ENCODE data around the gene DDX1.

Gene DDX1

DNA sequence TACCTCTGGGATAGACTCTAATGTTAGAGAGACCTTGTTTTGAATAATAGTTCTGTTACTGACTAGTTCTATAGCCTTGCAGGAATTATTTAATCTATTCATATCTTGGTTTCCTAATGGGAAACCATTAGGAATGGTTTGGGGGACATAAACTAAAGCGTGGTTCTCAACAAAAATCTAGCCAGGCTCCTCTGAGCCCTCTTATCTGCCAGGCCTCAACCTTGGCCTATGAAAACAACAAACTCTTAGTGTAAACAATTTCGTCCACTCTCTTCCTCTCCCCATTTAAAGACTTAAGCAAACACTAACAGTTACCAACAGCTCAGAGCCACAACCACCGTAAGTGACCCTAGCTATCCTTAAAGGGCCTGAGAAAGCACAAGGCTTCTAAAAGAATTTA is 19.9 kb upstream of the DDX1 start:
- TF ChIP-seq, protein P1, sequence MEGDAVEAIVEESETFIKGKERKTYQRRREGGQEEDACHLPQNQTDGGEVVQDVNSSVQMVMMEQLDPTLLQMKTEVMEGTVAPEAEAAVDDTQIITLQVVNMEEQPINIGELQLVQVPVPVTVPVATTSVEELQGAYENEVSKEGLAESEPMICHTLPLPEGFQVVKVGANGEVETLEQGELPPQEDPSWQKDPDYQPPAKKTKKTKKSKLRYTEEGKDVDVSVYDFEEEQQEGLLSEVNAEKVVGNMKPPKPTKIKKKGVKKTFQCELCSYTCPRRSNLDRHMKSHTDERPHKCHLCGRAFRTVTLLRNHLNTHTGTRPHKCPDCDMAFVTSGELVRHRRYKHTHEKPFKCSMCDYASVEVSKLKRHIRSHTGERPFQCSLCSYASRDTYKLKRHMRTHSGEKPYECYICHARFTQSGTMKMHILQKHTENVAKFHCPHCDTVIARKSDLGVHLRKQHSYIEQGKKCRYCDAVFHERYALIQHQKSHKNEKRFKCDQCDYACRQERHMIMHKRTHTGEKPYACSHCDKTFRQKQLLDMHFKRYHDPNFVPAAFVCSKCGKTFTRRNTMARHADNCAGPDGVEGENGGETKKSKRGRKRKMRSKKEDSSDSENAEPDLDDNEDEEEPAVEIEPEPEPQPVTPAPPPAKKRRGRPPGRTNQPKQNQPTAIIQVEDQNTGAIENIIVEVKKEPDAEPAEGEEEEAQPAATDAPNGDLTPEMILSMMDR (IDR thresholded peaks at IDR 0.05; ENCODE audit: insufficient read depth, low read depth, low read length, missing control alignments): no peak
- no peak overlapping the region for H3K4me3 ChIP-seq (ENCODE audit: low read depth, low read length)
- DNase-seq (ENCODE audit: low read depth): no peak

DNA sequence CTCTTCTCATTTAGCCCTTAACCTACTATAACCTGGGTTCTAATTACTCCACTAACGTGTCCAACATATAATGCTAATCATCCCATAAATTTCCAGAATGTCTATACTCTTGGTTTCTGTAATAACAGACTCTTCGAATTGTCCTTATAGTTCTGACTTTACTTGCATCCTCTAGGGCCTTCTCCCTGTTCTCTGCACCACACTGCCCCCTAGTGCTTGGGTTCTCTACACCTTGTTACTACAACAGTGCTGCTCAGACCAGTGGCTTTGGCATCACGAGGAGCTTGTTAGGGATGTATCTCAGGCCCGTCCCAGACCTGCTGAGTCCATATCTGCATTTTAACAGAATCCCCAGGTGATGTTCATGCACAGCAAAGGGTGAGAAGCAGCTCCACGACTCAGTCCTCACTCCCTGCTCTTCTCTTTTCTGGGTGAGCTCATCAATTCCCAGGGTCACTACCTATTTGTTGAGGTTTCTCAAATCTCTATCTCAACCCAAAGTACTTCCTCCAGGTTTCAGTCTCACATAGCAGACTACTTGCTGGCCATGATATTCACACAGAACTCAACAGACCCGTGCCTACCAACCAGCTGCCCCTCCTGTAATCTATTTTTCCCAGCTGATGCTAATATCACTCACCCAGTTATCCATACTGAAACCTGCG is 14.5 kb upstream of the DDX1 start:
- TF ChIP-seq, protein P1 (IDR thresholded peaks at IDR 0.05; ENCODE audit: insufficient read depth, low read depth, low read length, missing control alignments): peak; percentile 92
- H3K4me3 ChIP-seq (ENCODE audit: low read depth, low read length): no peak overlapping the region
- peak; percentile 88 for DNase-seq (ENCODE audit: low read depth)

GRCh38 chr2:15579641-15580040 is 12.0 kb upstream of the DDX1 start:
- TF ChIP-seq, protein P1 (IDR thresholded peaks at IDR 0.05; ENCODE audit: insufficient read depth, low read depth, low read length, missing control alignments): no peak
- H3K4me3 ChIP-seq (ENCODE audit: low read depth, low read length): no peak overlapping the region
- DNase-seq (ENCODE audit: low read depth): no peak

DNA sequence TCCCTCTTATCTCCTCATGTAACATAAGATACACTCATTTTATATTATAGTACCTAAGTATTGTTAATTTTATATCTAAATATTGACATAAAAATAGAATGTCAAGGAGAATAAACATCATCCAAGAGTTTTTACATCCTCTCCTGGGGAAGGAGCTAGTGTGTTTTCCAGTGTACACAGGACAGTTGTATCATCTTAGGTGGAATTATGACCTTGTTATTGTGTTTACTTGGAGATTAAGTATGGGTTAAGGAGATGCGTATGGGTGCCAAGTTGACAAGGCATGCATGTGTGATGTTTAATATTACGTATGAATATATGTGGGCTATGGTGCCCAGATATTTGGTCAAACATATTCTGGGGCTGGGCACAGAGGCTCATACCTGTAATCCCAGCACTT is 11.2 kb upstream of the DDX1 start:
- TF ChIP-seq, protein P1 (IDR thresholded peaks at IDR 0.05; ENCODE audit: insufficient read depth, low read depth, low read length, missing control alignments): no peak
- no peak overlapping the region for H3K4me3 ChIP-seq (ENCODE audit: low read depth, low read length)
- DNase-seq (ENCODE audit: low read depth): no peak

- TF ChIP-seq, protein P1 (IDR thresholded peaks at IDR 0.05; ENCODE audit: insufficient read depth, low read depth, low read length, missing control alignments): no peak
- no peak overlapping the region for H3K4me3 ChIP-seq (ENCODE audit: low read depth, low read length)
- peak; percentile 32 for DNase-seq (ENCODE audit: low read depth)
Observed at GRCh38 chr2:15582710-15583357, 8.8 kb upstream of the DDX1 start.

DNA sequence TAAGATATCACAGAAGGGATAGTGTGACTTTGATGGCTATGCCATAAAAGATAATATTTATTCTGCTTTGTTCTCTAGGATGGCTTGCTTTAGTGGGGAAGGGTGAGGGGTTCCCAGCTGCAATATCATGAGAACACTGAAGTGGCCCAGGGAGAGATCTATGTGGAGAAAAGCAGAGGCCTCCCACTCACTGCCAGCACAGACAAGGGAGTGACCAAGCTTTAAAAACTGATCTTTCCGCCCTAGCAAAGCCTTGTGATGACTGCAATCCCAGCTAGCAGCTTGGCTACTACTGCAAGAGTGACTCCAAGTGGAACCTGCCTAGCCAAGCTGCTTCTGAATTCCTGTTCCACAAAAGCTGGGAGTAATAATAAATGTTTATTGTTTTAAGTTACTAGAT is 7.8 kb upstream of the DDX1 start:
- no peak overlapping the region for H3K4me3 ChIP-seq (ENCODE audit: low read depth, low read length)
- TF ChIP-seq, protein P1 (IDR thresholded peaks at IDR 0.05; ENCODE audit: insufficient read depth, low read depth, low read length, missing control alignments): no peak
- no peak for DNase-seq (ENCODE audit: low read depth)
